Measurements from ENCODE around the gene PARD3B.

The PARD3B gene

GRCh38 chr2:205337274-205337673 lies 792.0 kb downstream of the PARD3B start:
- no peak for DNase-seq (ENCODE audit: low read depth in 2 of 2)

GRCh38 chr2:205338156-205338555 lies 792.9 kb downstream of the PARD3B start:
- DNase-seq (ENCODE audit: low read depth in 2 of 2), result no peak

- DNase-seq (ENCODE audit: low read depth in 2 of 2), result no peak
These were observed 797.8 kb downstream of the PARD3B start for GRCh38 chr2:205343103-205343502.

GRCh38 chr2:205346649-205347048 lies 801.4 kb downstream of the PARD3B start:
- no peak for DNase-seq (ENCODE audit: low read depth in 2 of 2)

GRCh38 chr2:205347899-205348298 lies 802.6 kb downstream of the PARD3B start:
- no peak for DNase-seq (ENCODE audit: low read depth in 2 of 2)

GRCh38 chr2:205352094-205352493 lies 806.8 kb downstream of the PARD3B start:
- DNase-seq (ENCODE audit: low read depth in 2 of 2), result no peak

GRCh38 chr2:205352593-205352992 lies 807.3 kb downstream of the PARD3B start:
- no peak for DNase-seq (ENCODE audit: low read depth in 2 of 2)

GRCh38 chr2:205357732-205358131 lies 812.5 kb downstream of the PARD3B start:
- no peak for DNase-seq (ENCODE audit: low read depth in 2 of 2)

- DNase-seq (ENCODE audit: low read depth in 2 of 2), result no peak
These were observed 813.1 kb downstream of the PARD3B start for GRCh38 chr2:205358351-205358815.

GRCh38 chr2:205361272-205361671 lies 816.0 kb downstream of the PARD3B start:
- no peak for DNase-seq (ENCODE audit: low read depth in 2 of 2)

- DNase-seq (ENCODE audit: low read depth in 2 of 2), result no peak
These were observed 816.7 kb downstream of the PARD3B start for GRCh38 chr2:205361970-205362369.

GRCh38 chr2:205364261-205364660 lies 819.0 kb downstream of the PARD3B start:
- no peak for DNase-seq (ENCODE audit: low read depth in 2 of 2)

- DNase-seq (ENCODE audit: low read depth in 2 of 2), result no peak
These were observed 821.2 kb downstream of the PARD3B start for GRCh38 chr2:205366336-205367060.

- no peak for DNase-seq (ENCODE audit: low read depth in 2 of 2)
These were observed 822.2 kb downstream of the PARD3B start for GRCh38 chr2:205367331-205367935.

- no peak for DNase-seq (ENCODE audit: low read depth in 2 of 2)
These were observed 824.5 kb downstream of the PARD3B start for GRCh38 chr2:205369813-205370212.

- no peak for DNase-seq (ENCODE audit: low read depth in 2 of 2)
These were observed 825.5 kb downstream of the PARD3B start for GRCh38 chr2:205370726-205371125.

- DNase-seq (ENCODE audit: low read depth in 2 of 2), result no peak
These were observed 826.9 kb downstream of the PARD3B start for GRCh38 chr2:205372141-205372540.

GRCh38 chr2:205375461-205376448 lies 830.5 kb downstream of the PARD3B start:
- DNase-seq (ENCODE audit: low read depth in 2 of 2), result no peak

GRCh38 chr2:205377324-205377723 lies 832.0 kb downstream of the PARD3B start:
- no peak for DNase-seq (ENCODE audit: low read depth in 2 of 2)

GRCh38 chr2:205383601-205384000 lies 838.3 kb downstream of the PARD3B start:
- no peak for DNase-seq (ENCODE audit: low read depth in 2 of 2)

- no peak for DNase-seq (ENCODE audit: low read depth in 2 of 2)
These were observed 840.8 kb downstream of the PARD3B start for GRCh38 chr2:205386109-205386508.

GRCh38 chr2:205387350-205388055 lies 842.2 kb downstream of the PARD3B start:
- DNase-seq (ENCODE audit: low read depth in 2 of 2), result no peak
